GM23338 (cell line): Measurements from ENCODE around the gene PAGE2B. TPM values are rescaled to one million over a fixed set of nuclear protein-coding genes. Genes with fewer than 3 reads are reported as not detected.
"Not testable (repeated sequence)": the region's sequence is repeated elsewhere in the genome, so short reads cannot be mapped to it uniquely, and the experiment has no call there.

Experiments
- ATAC-seq: fragments of 200-7000 bp; cut with Tn5 transposase; 3 replicates; pipeline ENCODE4 v1.9.1; 2020
- DNase-seq: peaks from one replicate; pipeline ENCODE4 v3.0.0-alpha.2; 2015; ENCODE audit warnings: low spot score
- H2AFZ ChIP-seq: fragments of 200-600 bp; sonication (generic); 2 replicates; pipeline ENCODE4 v1.8.0; 2016; ENCODE audit warnings: antibody characterized with exemption, mild to moderate bottlenecking, moderate library complexity
- H3F3A ChIP-seq: fragments of 200-600 bp; sonication (generic); replicated peaks from 2 replicates; pipeline ENCODE4 v1.8.0; 2017; ENCODE audit warnings: antibody characterized with exemption, mixed run types, low read depth
- H3K27ac ChIP-seq: fragments of 200-600 bp; sonication (generic); 2 replicates; pipeline ENCODE4 v1.6.1; 2016; ENCODE audit warnings: low read depth
- H3K27me3 ChIP-seq: fragments of 200-600 bp; sonication (generic); 2 replicates; pipeline ENCODE4 v1.8.0; 2016; ENCODE audit warnings: mild to moderate bottlenecking, mixed run types, moderate library complexity; ENCODE audit not compliant: insufficient read depth
- H3K36me3 ChIP-seq: fragments of 200-600 bp; sonication (generic); 2 replicates; pipeline ENCODE4 v1.8.0; 2016; ENCODE audit warnings: mild to moderate bottlenecking; ENCODE audit not compliant: insufficient read depth
- H3K4me1 ChIP-seq: fragments of 200-600 bp; sonication (generic); 2 replicates; pipeline ENCODE4 v1.8.0; 2016; ENCODE audit warnings: mild to moderate bottlenecking, moderate library complexity; ENCODE audit not compliant: insufficient read depth
- H3K4me2 ChIP-seq: fragments of 200-600 bp; sonication (generic); 2 replicates; pipeline ENCODE4 v1.7.1; 2017; ENCODE audit warnings: mixed run types
- H3K4me3 ChIP-seq: fragments of 200-600 bp; sonication (generic); 2 replicates; pipeline ENCODE4 v1.6.1; 2016; ENCODE audit warnings: mixed run types
- H3K79me2 ChIP-seq: fragments of 200-600 bp; sonication (generic); replicated peaks from 2 replicates; pipeline ENCODE4 v1.8.0; 2017; ENCODE audit warnings: mild to moderate bottlenecking; ENCODE audit not compliant: insufficient read depth
- H3K9me2 ChIP-seq: fragments of 200-600 bp; sonication (generic); 2 replicates; pipeline ENCODE4 v1.8.0; 2017; ENCODE audit not compliant: insufficient read depth
- H4K20me1 ChIP-seq: fragments of 200-600 bp; sonication (generic); replicated peaks from 2 replicates; pipeline ENCODE4 v1.8.0; 2017; ENCODE audit warnings: mild to moderate bottlenecking; ENCODE audit not compliant: insufficient read depth
- H3K27ac Mint-ChIP-seq: 2 replicates; pipeline ENCODE4 v1.8.0; 2020; ENCODE audit warnings: inconsistent platforms, mild to moderate bottlenecking, moderate library complexity, mixed read lengths
- H3K27me3 Mint-ChIP-seq: 3 replicates; pipeline ENCODE4 v1.8.0; 2022; ENCODE audit warnings: low read depth, mild to moderate bottlenecking, moderate library complexity, mixed read lengths, inconsistent platforms; ENCODE audit not compliant: insufficient read depth, poor library complexity
- H3K36me3 Mint-ChIP-seq: 3 replicates; pipeline ENCODE4 v1.8.0; 2021; ENCODE audit warnings: low read depth, mild to moderate bottlenecking, inconsistent platforms, moderate library complexity, mixed read lengths
- H3K4me1 Mint-ChIP-seq: 3 replicates; pipeline ENCODE4 v1.8.0; 2020; ENCODE audit warnings: mild to moderate bottlenecking, inconsistent platforms, mixed read lengths
- H3K4me3 Mint-ChIP-seq: 3 replicates; pipeline ENCODE4 v1.8.0; 2021; ENCODE audit warnings: moderate library complexity, mild to moderate bottlenecking, inconsistent platforms, mixed read lengths
- H3K9me3 Mint-ChIP-seq: 3 replicates; pipeline ENCODE4 v1.8.0; 2020; ENCODE audit warnings: moderate library complexity, mild to moderate bottlenecking, inconsistent platforms, mixed read lengths
- CREB1 ChIP-seq: fragments of 250-450 bp; sonication (Bioruptor Pico); IDR thresholded peaks from 2 replicates; pipeline ENCODE4 v1.5.0; 2020; ENCODE audit warnings: low read depth, mild to moderate bottlenecking, moderate library complexity
- EZH2 ChIP-seq: fragments of 200-600 bp; sonication (generic); IDR thresholded peaks from one replicate; pipeline ENCODE4 v1.8.0; 2017; ENCODE audit warnings: antibody characterized with exemption, mild to moderate bottlenecking, low read depth; ENCODE audit not compliant: unreplicated experiment
- ZNF462 ChIP-seq: fragments of 250-450 bp; sonication (Bioruptor Pico); IDR thresholded peaks from 2 replicates; pipeline ENCODE4 v1.5.0; 2020; ENCODE audit warnings: mild to moderate bottlenecking, moderate library complexity
- polyA plus RNA-seq: library from polyadenylated mRNA; unstranded; fragments of >200 nt; fragmentation: Nextera tagmentation; extraction: Ambion mirVana; gene quantifications from 2 replicates; pipeline ENCODE4 v1.2.1, GENCODE V29; 2016
- total RNA-seq: library from RNA; depleted of rRNA; stranded (reverse); fragments of >200 nt; shearing (Covaris generic); gene quantifications from 2 replicates; pipeline ENCODE4 v1.2.3, GENCODE V29; 2014

PAGE2B gene
- total and polyA plus RNA-seq, 2 experiments from 2014 or later: not detected

- TF ChIP-seq ZNF462 (CRISPR knock-in tag): no peak
- TF ChIP-seq EZH2: no peak
- no peak for TF ChIP-seq CREB1
- Histone ChIP-seq H3K4me1 (no peaks in the 10 kb centered on the region), H4K20me1 (no peaks in the 10 kb centered on the region), H3K27ac (no peak overlapping the region), H3K4me2 (no peak overlapping the region), H2AFZ (no peak overlapping the region), H3K27me3 (no peaks in the 10 kb centered on the region), H3K4me3 (no peak overlapping the region), H3K36me3 (no peaks in the 10 kb centered on the region), H3K79me2 (no peaks in the 10 kb centered on the region), H3K9me2 (no peaks in the 10 kb centered on the region), H3F3A (no peaks in the 10 kb centered on the region)
- H3K36me3 Mint-ChIP-seq: no peaks in the 10 kb centered on the region
- no peaks in the 10 kb centered on the region for H3K4me1 Mint-ChIP-seq
- ATAC-seq (no peak), DNase-seq (no peak)
- no peak overlapping the region for H3K27ac Mint-ChIP-seq
- H3K4me3 Mint-ChIP-seq: no peak overlapping the region
- H3K27me3 Mint-ChIP-seq: peaks cover 2% of the 10 kb centered on the region
- peaks cover 6% of the 10 kb centered on the region; the same call in 2 of the 3 replicates for H3K9me3 Mint-ChIP-seq
Observed at GRCh38 chrX:55041514-55041913, 33.3 kb upstream of the PAGE2B start.

GRCh38 chrX:55050599-55050998 is 24.2 kb upstream of the PAGE2B start:
- not testable (repeated sequence) for H3K4me3 ChIP-seq, H3K4me2 ChIP-seq, H3K27ac ChIP-seq, H3K4me1 ChIP-seq, H3K79me2 ChIP-seq, H3K4me3 Mint-ChIP-seq, H3K9me2 ChIP-seq, H3K27ac Mint-ChIP-seq, ATAC-seq, H2AFZ ChIP-seq, H3K27me3 ChIP-seq, H3K4me1 Mint-ChIP-seq, DNase-seq, H4K20me1 ChIP-seq, H3K27me3 Mint-ChIP-seq, H3K36me3 ChIP-seq, H3K36me3 Mint-ChIP-seq, H3F3A ChIP-seq
- H3K9me3 Mint-ChIP-seq: peaks cover 29% of the 10 kb centered on the region
